CD4-positive, alpha-beta T cell treated with Interleukin-4 for 4 hours (primary cell): ENCODE measurements around the gene HGD.

Experiments used
- DNase-seq: peaks from one replicate; pipeline ENCODE4 v3.0.0-alpha.2; 2020

The HGD gene, protein sequence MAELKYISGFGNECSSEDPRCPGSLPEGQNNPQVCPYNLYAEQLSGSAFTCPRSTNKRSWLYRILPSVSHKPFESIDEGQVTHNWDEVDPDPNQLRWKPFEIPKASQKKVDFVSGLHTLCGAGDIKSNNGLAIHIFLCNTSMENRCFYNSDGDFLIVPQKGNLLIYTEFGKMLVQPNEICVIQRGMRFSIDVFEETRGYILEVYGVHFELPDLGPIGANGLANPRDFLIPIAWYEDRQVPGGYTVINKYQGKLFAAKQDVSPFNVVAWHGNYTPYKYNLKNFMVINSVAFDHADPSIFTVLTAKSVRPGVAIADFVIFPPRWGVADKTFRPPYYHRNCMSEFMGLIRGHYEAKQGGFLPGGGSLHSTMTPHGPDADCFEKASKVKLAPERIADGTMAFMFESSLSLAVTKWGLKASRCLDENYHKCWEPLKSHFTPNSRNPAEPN

DNA sequence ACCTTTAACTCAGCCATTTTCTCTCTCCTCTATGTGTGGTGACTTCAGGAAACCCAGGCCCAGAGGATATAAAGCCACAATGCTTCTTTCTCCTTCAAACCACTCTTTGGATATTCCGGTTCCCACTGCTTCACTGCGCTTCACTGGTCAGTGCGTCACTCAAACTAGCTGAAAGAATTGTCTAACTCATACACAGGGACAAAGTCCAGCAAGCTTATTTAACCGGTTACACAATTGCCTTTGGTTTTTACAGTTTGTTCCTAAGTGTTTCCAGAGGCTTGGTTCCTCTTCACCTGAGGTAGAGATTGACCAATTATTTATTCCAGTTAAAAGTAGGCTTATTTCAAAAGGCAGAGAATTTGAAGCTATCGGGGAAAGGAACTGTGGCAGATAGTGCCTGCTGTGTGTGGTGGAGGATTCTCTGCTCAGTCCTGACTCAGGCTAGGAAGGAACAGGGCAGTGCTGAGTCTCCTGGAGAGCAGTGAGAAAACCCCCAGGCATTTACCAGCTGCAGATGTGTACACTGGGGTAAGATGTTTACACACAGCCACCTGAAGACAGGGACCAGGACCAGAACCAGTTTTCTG lies at the start of gene HGD:
TSS of gene HGD (minus strand) at position 145 of the 587 bp plus-strand sequence. CDS start at position 17, 128 bp downstream.
- no peak for DNase-seq

DNA sequence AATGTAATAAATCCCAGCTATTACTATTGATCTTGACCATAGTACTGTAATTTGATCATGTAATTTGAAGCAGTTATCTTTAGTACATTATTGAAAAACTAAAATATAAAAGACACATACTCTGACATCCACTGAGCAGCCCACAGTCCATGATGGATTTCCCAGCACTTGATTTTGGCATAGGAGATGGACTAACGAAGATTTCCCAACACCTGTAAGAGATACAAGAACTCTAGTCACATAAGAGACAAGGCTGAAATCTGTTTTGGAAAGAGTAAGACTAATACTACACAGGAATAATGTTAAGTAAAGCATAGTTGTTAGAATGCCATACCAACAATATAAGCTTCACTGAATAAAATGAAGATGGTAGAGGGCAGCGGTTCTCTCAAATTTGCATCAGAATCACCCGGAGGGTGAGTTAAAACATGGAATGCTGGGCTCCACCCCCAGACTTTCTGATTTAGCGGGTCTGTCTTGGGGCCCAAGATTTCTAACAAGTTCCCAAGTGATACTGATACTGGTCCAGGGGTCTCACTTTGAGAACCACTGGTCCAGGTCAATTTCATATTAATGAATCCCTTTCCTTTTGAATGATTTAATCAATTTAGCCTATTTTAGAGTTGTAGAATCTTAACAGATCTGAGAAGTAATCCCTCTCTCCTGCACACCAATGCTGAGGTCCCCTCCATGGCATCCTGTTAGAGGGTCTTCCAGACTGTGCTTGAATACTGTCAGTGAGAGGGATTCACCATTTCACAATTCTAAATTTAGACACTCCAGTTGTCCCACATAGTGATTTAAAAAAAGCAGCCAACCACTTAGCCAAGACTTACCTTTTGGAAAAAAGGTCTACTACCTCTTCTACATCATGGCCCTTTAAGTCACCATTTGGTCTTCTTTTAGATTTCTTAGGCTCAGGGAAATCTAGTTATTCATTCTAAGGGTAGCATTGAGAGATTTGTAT lies 48.8 kb upstream of the HGD start:
- DNase-seq = no peak

DNA sequence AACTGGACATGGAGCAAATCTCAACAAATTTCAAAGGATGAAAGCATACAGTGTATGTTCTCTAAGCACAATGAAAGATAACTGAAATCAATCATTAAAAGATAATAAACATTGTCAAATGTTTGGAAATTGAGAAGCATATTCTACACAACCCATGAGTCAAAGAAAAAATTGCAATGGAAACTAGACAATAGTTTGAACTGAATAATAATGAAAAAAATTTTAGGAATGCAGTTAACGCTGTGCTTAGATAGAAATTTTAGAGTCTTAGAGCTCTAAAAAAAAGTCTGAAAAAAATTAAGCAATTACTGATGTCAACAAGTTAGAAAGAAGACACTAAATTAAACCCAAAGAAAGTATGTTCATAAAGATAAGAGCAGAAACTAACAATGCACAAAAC lies 44.8 kb upstream of the HGD start:
- no peak for DNase-seq

DNA sequence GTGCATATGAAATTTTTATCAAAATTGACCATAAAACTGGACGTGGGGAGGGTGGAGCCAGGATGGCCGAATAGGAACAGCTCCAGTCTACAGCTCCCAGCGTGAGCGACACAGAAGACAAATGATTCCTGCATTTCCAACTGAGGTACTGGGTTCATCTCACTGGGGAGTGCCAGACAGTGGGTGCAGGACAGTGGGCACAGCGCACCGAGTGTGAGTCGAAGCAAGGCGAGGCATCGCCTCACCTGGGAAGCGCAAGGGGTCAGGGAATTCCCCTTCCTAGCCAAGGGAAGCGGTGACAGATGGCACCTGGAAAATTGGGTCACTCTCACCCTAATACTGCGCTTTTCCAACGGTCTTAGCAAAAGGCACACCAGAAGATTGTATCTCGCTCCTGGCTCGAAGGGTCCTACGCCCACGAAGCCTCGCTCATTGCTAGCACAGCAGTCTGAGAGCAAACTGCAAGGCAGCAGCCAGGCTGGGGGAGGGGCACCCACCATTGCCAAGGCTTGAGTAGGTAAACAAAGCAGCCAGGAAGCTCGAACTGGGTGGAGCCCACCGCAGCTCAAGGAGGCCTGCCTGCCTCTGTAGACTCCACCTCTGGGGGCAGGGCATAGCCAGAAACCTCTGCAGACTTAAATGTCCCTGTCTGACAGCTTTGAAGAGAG lies 37.3 kb upstream of the HGD start:
- peak; percentile 88 for DNase-seq

DNA sequence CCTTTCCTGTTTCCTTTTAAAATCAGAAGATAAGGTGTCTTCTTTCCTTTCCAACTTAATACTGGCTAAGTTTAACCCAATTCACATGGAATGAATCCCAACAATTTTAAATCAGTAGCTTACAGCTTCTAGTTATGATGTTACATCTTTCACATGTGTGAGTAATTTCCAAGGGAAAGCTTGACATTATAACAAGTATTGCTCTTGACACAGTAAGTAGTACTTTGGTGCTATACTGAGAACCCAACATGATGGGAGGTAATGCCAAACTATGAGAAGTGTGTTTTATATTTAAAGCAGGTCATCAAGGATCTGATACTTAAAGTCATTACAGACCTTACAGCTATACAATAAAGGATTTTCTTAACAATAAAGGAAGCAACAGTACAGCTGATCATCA lies 31.2 kb upstream of the HGD start:
- no peak for DNase-seq

DNA sequence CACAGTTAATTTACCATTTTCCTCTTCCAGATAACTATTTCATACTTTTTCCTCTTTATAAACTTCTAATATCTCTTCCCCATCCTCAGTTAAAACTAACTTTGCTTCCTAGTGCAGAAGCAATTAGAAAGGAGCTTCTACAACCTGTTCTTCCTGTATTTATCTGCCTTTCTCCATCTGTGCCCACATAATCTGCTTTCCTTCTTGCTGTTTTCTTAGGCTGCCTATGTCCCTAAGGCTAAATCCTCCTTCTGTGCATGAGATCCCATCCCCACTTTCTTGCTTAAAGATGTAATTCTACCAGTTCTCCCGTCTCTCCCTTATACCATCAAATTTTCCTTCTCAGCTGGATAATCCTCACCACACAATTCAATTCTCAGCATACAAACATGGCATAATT lies 28.3 kb upstream of the HGD start:
- no peak for DNase-seq

DNA sequence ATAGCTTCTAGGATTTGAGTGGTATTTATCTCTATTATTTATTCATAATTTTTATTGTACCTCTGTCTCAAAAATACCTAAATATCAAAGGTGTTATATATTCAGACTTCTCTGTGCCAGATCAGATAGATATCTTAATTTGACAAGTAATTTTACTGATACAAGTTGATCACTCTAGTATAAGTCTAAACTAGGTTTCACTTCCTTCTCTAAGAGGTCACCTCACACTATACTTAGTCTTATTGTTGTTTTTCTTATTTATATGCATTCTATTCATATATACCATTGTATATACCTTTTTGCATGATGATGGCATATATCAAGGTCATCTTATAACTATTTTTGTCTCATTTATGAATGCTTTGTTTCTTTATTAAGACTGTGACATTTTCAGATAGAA lies 26.4 kb upstream of the HGD start:
- no peak for DNase-seq

DNA sequence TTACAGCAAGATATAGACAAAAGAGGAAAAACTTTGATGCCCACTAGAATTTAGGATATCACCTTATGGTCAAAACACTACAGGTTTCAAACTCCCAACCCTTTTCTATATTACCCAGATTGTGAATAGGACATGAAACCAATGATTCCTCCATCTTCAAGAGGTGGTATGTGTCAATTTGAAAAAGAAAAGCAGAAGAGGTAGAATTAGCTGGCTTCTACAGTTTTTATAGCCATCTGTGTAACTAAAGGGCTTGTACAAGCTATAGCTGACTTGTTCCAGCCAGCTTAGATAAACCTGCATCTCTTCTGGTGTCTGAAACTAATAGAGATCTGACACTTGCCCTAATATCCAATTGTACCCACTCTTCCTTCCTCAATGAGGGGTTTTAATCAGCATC lies 24.9 kb upstream of the HGD start:
- DNase-seq = no peak

DNA sequence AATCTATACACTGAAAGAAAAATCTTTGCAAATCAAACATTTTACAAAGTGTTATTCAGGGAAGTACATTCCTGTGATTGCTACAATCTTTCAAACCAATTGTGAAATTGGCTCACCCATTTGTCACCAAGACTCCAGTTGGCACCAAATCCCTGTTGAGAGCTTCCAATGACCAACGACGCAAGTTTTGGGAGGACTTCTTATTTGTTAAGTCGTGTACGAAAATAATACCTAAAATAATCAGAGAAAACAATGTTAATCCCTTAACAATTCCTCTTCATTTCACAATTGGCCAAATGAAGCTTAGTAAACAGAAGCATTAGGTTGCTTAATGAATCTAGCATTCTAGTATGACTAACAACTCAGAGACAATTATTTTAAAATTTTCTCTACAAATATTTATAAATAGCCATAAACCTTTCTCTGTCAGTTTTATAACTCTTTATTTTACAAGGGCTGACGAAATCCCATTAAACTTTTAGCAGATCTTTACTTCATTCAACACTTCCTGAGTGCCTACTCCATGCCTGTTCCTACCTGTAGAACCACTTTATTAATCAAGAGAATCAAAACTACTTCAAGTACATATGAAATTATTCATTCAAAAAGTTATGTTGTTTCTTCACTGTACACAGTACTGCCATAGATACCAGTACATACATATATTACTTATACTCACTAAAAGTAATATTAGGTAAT lies 24.0 kb upstream of the HGD start:
- DNase-seq = no peak

DNA sequence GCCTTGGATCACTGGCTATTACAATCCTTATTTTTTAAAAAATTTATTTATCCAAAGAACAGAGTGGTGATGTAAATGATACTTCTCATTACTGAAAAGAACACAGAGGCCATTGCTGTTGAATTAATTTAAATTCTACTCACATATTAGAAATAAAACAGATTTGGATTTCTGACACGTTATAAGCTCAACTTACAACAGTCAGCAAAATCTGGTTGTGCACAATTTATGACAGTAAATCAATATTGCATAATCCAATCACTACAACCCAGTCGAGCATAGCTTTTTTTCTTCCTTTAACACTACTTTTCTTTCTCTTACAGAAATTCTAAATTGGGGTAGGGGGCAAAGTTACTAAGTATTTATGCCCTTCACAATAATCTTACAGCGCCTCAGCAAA lies 17.3 kb upstream of the HGD start:
- no peak for DNase-seq

DNA sequence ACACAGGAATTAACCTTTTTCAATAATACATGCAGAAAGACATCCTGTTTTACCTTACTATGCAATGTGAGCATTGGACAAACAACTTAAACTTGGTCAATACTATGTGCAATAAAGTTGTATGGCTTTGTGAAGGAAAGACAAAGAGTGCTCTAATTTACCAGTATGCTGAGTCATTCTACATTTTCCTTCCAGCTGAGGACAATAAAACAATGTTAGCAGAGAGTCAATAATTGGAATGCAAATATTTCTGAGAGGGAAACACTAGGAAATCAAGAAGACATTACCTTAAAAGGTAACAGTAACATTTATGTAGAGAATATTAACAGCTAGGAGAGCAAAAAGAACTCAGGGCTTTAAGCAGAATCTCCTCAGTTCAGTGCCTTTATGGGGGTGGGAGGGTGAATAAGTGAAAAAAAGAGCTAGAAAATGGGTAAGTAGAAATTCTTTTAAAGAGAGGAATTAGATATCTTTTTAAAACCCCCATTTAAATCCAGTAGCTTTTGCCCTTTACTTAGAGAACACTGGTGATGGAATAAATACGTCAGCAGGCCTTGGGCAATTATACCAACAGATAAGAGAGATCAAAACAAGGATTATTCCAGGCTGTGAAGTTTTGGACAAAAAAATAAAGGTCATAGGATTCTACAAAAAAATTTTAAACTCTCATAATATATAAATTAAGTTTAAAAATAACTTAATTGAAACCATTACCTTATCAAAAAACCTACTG lies 11.6 kb upstream of the HGD start:
- DNase-seq = no peak

DNA sequence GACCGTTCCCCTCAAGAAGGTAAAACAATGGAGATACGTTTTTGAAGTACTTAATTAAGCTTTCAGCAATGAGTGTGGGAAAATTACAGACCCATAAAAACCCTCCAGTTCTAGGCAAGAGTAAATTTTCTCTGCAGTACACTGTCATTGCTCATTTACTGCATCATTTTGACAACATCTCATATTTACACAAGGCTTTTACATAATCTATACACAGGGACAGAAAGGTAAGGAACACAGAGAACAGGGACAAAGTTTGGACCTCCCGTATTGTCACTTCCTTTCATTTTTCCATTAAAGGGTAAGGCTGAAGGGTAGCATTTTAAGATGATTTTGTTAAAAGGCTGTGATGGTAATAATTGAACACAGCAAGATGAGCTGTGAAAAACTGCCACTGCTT lies 7.4 kb upstream of the HGD start:
- DNase-seq = no peak

DNA sequence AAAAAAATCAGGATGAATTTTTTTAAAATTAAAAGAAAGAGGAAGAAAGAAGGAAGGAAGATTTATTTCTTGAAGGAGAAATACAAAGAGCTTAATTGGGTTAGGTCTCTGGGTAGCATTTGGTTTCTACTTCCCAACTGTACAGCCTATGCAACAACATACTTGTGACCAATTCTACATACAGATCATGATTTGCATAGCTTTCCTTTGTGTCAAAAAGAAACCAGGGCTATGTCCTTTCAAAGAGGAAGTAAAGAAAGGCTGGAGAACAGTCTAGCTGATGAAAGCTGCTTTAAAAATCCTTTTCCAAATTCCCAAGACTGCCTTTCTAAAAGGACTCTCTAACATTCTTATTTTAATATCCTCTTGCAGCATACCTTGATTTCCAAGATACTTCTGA lies 6.1 kb upstream of the HGD start:
- no peak for DNase-seq

DNA sequence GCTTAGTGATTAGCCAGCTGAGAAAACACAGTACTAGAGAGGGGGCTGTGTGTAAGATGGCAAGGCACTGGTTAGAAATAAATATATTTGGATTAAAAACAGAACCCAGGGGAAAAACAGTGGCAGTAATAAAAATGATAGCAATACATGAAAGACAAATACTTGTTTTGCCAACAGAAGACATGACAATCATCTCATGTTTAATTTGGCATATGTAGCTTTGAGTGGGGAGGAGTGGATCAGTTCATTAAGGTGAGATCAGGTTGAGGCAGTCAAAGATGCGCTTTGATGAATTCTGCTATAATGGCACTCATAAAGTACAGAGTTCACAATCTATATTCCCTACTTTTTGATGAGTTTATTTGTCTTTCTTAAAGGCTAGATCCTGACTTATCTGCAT lies 3.4 kb upstream of the HGD start:
- no peak for DNase-seq

DNA sequence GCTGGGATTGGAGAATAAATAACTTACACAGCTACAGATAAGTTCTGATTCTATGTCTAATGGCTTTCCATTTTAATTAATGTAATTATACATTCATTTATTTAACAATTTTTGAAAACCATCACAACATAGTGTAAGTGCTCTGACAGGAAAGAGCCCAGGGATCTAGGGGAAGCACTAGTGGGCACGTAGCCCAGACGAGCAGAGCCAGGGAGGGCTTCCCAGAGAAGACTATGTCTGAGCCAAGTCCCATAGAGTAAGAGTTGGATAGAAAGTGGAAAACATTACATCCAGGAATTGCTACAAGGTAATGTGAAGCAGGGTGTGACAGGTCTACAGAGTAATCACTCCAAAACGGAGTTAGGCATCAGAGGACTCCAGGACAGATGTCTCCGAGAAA lies 2.9 kb upstream of the HGD start:
- no peak for DNase-seq

DNA sequence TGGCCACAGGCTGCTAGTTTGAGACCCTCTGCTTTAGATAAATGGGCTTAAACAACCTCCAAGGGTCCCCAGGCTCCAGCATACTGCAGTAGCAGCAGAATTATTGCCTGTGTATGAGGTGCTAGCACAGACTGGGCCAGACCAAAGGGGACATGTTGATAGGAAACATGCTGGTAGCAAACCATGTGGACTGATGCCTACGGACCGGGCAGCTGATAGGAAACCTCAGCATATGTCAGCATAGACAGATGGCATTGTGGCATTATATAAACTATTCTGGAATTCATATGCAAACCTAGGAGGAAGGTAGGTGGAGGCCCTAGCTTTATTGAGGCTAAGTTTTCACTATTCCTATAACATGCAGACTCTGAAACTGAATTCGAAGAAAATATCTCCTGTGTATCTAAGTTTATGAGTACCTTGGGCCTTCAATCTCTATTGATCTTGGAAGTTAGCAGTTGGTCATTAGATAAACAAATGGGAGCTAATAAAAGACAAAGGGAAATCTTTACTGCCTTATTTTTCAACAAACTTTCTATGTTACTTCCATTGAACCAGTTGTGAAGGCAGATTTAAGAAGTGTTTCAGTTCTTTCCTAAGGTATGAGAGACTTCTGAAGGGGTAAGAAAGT lies 1.7 kb upstream of the HGD start:
- DNase-seq = no peak

DNA sequence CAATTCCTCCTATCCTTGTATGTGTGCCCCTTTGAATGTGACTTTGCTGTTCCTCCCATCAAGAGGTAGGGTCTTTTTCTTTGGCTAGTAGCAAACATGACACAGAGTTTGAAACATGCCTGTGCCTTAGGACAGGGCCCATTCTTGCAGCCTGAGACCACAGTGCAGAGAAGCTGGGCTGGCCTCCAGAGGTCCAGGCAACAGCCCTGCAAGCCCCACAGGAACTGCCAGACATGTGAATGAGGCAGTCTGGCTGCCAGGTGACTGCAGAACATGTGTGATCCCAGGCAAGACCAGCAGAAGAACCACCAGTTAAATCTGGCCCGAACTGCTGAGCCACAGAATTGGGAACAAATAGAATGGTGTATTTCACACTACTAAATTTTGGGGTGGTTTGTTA lies 1.2 kb upstream of the HGD start:
- no peak for DNase-seq

DNA sequence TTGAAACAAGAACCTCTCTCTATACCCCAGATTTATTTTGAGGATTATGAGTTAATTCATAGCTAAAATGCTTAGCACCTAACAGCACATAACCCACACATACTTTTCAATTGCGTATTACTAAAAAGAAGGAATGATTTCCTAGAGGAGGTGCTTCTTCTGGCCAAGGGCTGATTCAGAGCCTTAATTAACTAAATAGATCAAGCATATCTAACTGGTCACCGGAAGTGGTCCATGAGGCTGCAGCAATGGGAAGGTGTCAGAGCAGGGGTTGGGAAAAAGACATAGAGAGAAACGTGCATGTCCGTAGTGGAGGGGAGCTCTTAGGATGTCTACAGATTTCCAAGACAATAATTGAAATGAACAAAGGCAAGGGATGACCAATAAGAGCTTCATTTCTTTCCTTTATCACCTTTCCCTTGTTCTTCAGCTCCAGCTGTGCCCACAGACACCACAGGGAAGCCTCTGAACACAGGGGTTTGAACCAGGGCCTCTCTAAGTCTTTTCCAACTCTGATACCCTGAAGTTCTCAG lies 467 bp downstream of the HGD start:
- DNase-seq = no peak

DNA sequence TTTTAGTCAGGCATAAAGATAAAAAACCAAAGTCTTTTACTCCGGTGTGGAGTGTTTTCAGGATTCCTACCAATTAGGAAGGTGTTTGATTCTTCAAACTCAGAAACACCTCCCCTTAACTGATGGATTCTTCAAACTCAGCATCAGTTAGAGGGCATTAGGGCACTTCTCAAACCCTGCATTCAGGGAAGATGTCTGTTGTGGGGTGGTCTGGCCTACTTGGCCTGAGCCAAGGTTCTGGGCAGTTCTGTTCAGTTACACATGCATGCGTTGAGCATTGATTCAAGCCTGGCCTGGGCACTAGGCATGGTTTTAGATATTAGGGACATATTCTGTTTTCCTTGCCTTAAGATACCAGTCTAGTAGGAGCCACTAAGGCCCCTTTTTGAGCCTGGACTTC lies 1.0 kb downstream of the HGD start:
- no peak for DNase-seq

DNA sequence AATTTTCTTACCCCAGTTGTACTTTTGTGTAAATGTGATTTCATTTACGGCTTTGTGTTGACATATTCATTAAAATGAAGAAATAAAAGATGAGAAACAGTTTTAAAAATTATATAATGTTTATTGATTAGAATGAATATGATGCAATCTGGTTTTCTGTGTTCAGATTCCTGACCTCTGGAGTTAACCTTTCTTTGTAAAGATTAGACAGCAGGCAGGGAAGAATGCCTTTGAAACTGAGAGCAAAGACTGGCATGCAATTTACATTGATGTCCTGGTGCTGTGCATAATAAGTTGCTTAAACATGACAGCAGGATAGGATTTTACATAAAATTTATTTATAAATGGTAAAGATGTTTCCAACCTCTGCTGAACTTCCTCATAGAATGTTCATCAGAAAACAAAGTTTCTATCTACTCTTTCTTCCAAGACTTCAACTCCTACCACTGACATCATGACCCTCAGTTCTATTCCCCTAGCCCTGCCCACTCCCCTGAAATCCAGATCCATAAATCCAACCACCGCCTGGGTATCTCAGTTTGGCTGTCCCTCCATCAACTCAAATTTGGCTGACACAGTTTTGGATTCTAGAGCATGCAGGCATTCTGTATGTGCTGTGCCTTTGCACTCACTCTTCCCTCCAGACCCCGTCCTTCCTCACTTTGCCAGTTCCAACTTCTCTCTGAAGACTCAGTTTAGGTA lies 1.7 kb downstream of the HGD start:
- no peak for DNase-seq
